ENCODE results near the gene RASAL1. TPM values are rescaled to one million over a fixed set of nuclear protein-coding genes. Genes with fewer than 3 reads are reported as not detected.

Gene RASAL1
- total RNA-seq, 4 donors from 2014 or later, result 17.4 to 98.7 (median 56.6) TPM

GRCh38 chr12:113181975-113182374, 46.4 kb upstream of the RASAL1 start:
- no peak for DNase-seq
- 86 to 96% methylated on average over 3 of the region's 3 CpGs for whole genome bisulfite sequencing, 2 donors
- H3K36me3 ChIP-seq, result peaks cover 33 to 61% (median 34%) of the 10 kb centered on the region in 3 donors
- no peaks in the 10 kb centered on the region for H3K9me3 ChIP-seq
- H3K4me1 ChIP-seq, result peaks cover 17 to 37% (median 25%) of the 10 kb centered on the region in 3 donors
- H3K27me3 ChIP-seq, result no peaks in the 10 kb centered on the region
- no peak overlapping the region for H3K27ac ChIP-seq
- TF ChIP-seq CTCF (IDR thresholded peaks at IDR 0.05) (no peak), POLR2A (IDR thresholded peaks at IDR 0.05) (no peak)
- intact Hi-C loops (cut with DNase I), result no loop called here
- H3K4me3 ChIP-seq, result no peak overlapping the region

- DNase-seq, result no peak
- Histone ChIP-seq H3K27ac (no peak overlapping the region), H3K36me3 (peaks cover 38 to 78% (median 47%) of the 10 kb centered on the region in 3 donors), H3K4me1 (peaks cover 6 to 25% (median 13%) of the 10 kb centered on the region in 3 donors), H3K4me3 (no peak overlapping the region), H3K27me3 (no peaks in the 10 kb centered on the region), H3K9me3 (no peaks in the 10 kb centered on the region)
- no peak for TF ChIP-seq CTCF (IDR thresholded peaks at IDR 0.05)
- no peak for TF ChIP-seq POLR2A (IDR thresholded peaks at IDR 0.05)
- WGBS, 2 donors, result 67 to 80% methylated on average over 4 of the region's 4 CpGs
- intact Hi-C loops (cut with DNase I), result no loop called here
Observed at GRCh38 chr12:113180333-113180732, 44.8 kb upstream of the RASAL1 start.

DNA sequence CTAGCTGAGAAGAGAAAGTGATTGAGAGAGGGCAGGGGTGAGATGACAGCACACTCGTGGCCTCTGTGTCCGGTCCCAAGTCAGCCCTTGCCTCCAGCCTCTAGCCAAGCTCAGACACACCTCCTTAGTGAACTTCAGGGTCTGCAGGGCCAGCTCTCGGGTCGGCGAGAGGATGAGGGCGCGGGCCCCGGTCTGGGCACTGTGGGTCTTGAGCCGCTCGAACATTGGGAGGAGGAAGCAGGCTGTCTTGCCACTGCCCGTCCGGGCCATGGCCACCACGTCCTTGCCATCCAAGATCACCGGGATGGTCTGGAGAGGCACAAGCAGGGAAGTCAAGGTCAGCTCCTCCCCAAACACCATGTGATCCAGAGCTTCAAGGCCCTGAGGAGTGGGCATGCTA, 43.5 kb upstream of the RASAL1 start:
- no peak for DNase-seq
- peaks cover 38 to 91% (median 49%) of the 10 kb centered on the region in 3 donors for H3K36me3 ChIP-seq
- no peak overlapping the region for H3K4me3 ChIP-seq
- H3K27me3 ChIP-seq, result no peaks in the 10 kb centered on the region
- H3K9me3 ChIP-seq, result no peaks in the 10 kb centered on the region
- intact Hi-C loops (cut with DNase I), result no loop called here
- no peak for TF ChIP-seq CTCF (IDR thresholded peaks at IDR 0.05)
- peaks cover 4 to 19% (median 9%) of the 10 kb centered on the region in 3 donors for H3K4me1 ChIP-seq
- WGBS, 2 donors, result 89 to 97% methylated on average over 3 to 6 of the region's 14 CpGs
- no peak overlapping the region for H3K27ac ChIP-seq

GRCh38 chr12:113174461-113175384, 39.2 kb upstream of the RASAL1 start:
- H3K4me1 ChIP-seq, result no peaks in the 10 kb centered on the region
- TF ChIP-seq POLR2A (IDR thresholded peaks at IDR 0.05) (no peak), CTCF (IDR thresholded peaks at IDR 0.05) (peak; percentile 89 to 100 (median 94))
- no peaks in the 10 kb centered on the region for H3K9me3 ChIP-seq
- no peak overlapping the region for H3K27ac ChIP-seq
- peaks cover 32 to 100% (median 74%) of the 10 kb centered on the region in 3 donors for H3K36me3 ChIP-seq
- intact Hi-C loops (cut with DNase I), result loop anchor here (5.0 kb wide), 1 partner anchor 127 kb away; no protein-coding TSS in a partner anchor
- 14 to 46% methylated on average over 12 to 18 of the region's 32 CpGs for WGBS, 2 donors
- DNase-seq, result no peak
- H3K27me3 ChIP-seq, result no peaks in the 10 kb centered on the region
- H3K4me3 ChIP-seq, result no peak overlapping the region

- H3K9me3 ChIP-seq, result no peaks in the 10 kb centered on the region
- no peak for DNase-seq
- peaks cover 31 to 100% (median 78%) of the 10 kb centered on the region in 3 donors for H3K36me3 ChIP-seq
- no peak overlapping the region for H3K27ac ChIP-seq
- WGBS, 2 donors, result 80 to 93% methylated on average over 7 of the region's 7 CpGs
- H3K4me3 ChIP-seq, result no peak overlapping the region
- no peaks in the 10 kb centered on the region for H3K4me1 ChIP-seq
- TF ChIP-seq CTCF (IDR thresholded peaks at IDR 0.05) (no peak), POLR2A (IDR thresholded peaks at IDR 0.05) (no peak)
- no peaks in the 10 kb centered on the region for H3K27me3 ChIP-seq
- intact Hi-C loops (cut with DNase I), result loop anchor here (5.0 kb wide), 1 partner anchor 126 kb away; no protein-coding TSS in a partner anchor
Observed at GRCh38 chr12:113173081-113173698, 37.6 kb upstream of the RASAL1 start.

Data from esophagus squamous epithelium (tissue), 5 donors.